B cell (primary cell): ENCODE measurements around the gene POM121L2.

Experiments
- CTCF ChIP-seq: fragments of 200-600 bp; IDR thresholded peaks from one replicate; pipeline ENCODE4 v1.8.0; 2022; ENCODE audit warnings: antibody characterized with exemption, mild to moderate bottlenecking
- EZH2 ChIP-seq: IDR thresholded peaks from 2 replicates; pipeline ENCODE4 v1.6.1; 2012; ENCODE audit warnings: borderline replicate concordance, low read depth, mild to moderate bottlenecking, moderate library complexity, low read length; ENCODE audit not compliant: insufficient read depth, poor library complexity, severe bottlenecking

- TF ChIP-seq CTCF (no peak), EZH2 (no peak)
Measured at GRCh38 chr6:27283279-27283678, 28.8 kb downstream of the POM121L2 start.
